ENCODE data around the gene PLS3.

- TF ChIP-seq CTCF (IDR thresholded peaks at IDR 0.05; ENCODE audit: extremely low read depth in 1 of 2, insufficient read depth in 1 of 2, low read depth in 1 of 2, low read length in 2 of 2), result no peak
- no peak for TF ChIP-seq POLR2AphosphoS5 (IDR thresholded peaks at IDR 0.05; ENCODE audit: insufficient read depth, low read depth, low read length)
- no peak for TF ChIP-seq FOS (IDR thresholded peaks at IDR 0.05; ENCODE audit: borderline replicate concordance, insufficient read depth, low read length)
- no peak for TF ChIP-seq POLR2A (IDR thresholded peaks at IDR 0.05; ENCODE audit: low read depth, low read length)
- TF ChIP-seq, protein P1, sequence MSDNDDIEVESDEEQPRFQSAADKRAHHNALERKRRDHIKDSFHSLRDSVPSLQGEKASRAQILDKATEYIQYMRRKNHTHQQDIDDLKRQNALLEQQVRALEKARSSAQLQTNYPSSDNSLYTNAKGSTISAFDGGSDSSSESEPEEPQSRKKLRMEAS (IDR thresholded peaks at IDR 0.05; ENCODE audit: insufficient read depth, insufficient read length), result no peak
- no peak for TF ChIP-seq EZH2 (IDR thresholded peaks at IDR 0.05; ENCODE audit: borderline replicate concordance, low read depth, low read length, severe bottlenecking)
- no peak for TF ChIP-seq MYC (IDR thresholded peaks at IDR 0.05; ENCODE audit: low read depth, low read length)
- TF ChIP-seq GATA2 (IDR thresholded peaks at IDR 0.05; ENCODE audit: insufficient read depth, insufficient read length, low read depth, low read length), result no peak
Observed at GRCh38 chrX:115696939-115697338, 136.0 kb downstream of the PLS3 start.
